Measurements from ENCODE around the gene TMEM100. TPM values are rescaled to one million over a fixed set of nuclear protein-coding genes. Genes with fewer than 3 reads are reported as not detected.

TMEM100 gene
- polyA plus RNA-seq, 1 of the 3 experiments (the other 2 are of a cell fraction): 1.7 TPM

DNA sequence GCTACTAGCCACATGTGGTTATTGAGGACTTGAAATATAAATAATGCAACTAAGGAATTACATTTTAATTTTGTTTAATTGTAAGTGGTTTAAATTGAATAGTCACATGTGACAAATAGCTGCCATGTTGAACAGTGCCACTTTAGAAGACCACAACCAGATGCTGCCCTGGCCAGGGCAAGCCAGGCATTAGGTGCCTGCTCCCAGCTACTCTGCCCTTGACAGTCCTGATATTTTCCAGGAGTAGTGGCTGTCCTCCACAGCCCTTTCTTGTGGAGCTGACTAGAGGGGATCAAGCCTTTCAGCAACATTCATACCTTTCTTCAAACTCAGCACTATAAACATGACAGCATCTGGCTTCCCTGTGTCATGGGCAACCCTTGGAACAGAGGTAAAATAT is 31.0 kb downstream of the TMEM100 start:
- no peak overlapping the region for H2AFZ ChIP-seq (ENCODE audit: low read depth)
- no peaks in the 10 kb centered on the region for H4K20me1 ChIP-seq (ENCODE audit: insufficient read depth)
- no peaks in the 10 kb centered on the region for H3K9me3 ChIP-seq
- H3K9me2 ChIP-seq: no peaks in the 10 kb centered on the region
- ChIA-PET CTCF (interaction anchor here (1.2 to 5.4 kb wide), 14 partner anchors 9 to 165 kb away, joined by 4 to 46 read pairs (median 10); partner anchors contain the start of genes PCTP and TMEM100), POLR2A (interaction anchor here (1.0 to 1.1 kb wide), 2 partner anchors 15 to 56 kb away, joined by 3 read pairs; no protein-coding TSS in a partner anchor)
- no peak overlapping the region for H3K4me3 ChIP-seq (ENCODE audit: low read depth in 2 of 2, low read length in 1 of 2)
- H3K9ac ChIP-seq: no peak overlapping the region
- H3F3A ChIP-seq (replicated peaks; ENCODE audit: insufficient read depth): no peaks in the 10 kb centered on the region
- peak overlapping the region in 1 of 2 experiments; percentile 99; a peak in 2 of 4 replicates for H3K27ac ChIP-seq (ENCODE audit: low read depth in 2 of 2, low read length in 1 of 2)
- DNase-seq: no peak
- no peaks in the 10 kb centered on the region for H3K27me3 ChIP-seq (ENCODE audit: insufficient read depth)
- H3K36me3 ChIP-seq (replicated peaks in 1 of 2; ENCODE audit: control insufficient read depth in 1 of 2, insufficient read depth in 2 of 2, low read length in 1 of 2): no peaks in the 10 kb centered on the region
- H3K4me2 ChIP-seq: no peak overlapping the region
- H3K79me2 ChIP-seq (ENCODE audit: insufficient read depth): no peaks in the 10 kb centered on the region
- peaks cover 5 to 60% of the 10 kb centered on the region in 2 experiments; a peak in 3 of 4 replicates for H3K4me1 ChIP-seq (ENCODE audit: control insufficient read depth in 1 of 2, insufficient read depth in 2 of 2, low read depth in 1 of 2, low read length in 1 of 2)
- TF ChIP-seq, protein P1, sequence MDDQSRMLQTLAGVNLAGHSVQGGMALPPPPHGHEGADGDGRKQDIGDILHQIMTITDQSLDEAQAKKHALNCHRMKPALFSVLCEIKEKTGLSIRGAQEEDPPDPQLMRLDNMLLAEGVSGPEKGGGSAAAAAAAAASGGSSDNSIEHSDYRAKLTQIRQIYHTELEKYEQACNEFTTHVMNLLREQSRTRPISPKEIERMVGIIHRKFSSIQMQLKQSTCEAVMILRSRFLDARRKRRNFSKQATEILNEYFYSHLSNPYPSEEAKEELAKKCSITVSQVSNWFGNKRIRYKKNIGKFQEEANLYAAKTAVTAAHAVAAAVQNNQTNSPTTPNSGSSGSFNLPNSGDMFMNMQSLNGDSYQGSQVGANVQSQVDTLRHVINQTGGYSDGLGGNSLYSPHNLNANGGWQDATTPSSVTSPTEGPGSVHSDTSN (IDR thresholded peaks at IDR 0.05): no peak
- TF ChIP-seq YY1 (IDR thresholded peaks at IDR 0.05; ENCODE audit: low read depth): no peak
- peak; percentile 76 for TF ChIP-seq RCOR1 (IDR thresholded peaks at IDR 0.05; ENCODE audit: low read length)
- no peak for TF ChIP-seq NFIC (IDR thresholded peaks at IDR 0.05; ENCODE audit: borderline replicate concordance)
- TF ChIP-seq POLR2AphosphoS5 (IDR thresholded peaks at IDR 0.05; ENCODE audit: low read depth, low read length): no peak
- TF ChIP-seq FOSL2 (IDR thresholded peaks at IDR 0.05; ENCODE audit: borderline replicate concordance, low read depth): no peak
- peak; percentile 66 for TF ChIP-seq CHD2 (IDR thresholded peaks at IDR 0.05; ENCODE audit: low read length, partially characterized antibody)
- no peak for TF ChIP-seq FOXM1 (IDR thresholded peaks at IDR 0.05; ENCODE audit: low read depth)
- peak; percentile 72; the same call in 1 of the 2 replicates for TF ChIP-seq MXI1 (IDR thresholded peaks at IDR 0.05; ENCODE audit: low read depth, low read length)
- TF ChIP-seq, protein P2, sequence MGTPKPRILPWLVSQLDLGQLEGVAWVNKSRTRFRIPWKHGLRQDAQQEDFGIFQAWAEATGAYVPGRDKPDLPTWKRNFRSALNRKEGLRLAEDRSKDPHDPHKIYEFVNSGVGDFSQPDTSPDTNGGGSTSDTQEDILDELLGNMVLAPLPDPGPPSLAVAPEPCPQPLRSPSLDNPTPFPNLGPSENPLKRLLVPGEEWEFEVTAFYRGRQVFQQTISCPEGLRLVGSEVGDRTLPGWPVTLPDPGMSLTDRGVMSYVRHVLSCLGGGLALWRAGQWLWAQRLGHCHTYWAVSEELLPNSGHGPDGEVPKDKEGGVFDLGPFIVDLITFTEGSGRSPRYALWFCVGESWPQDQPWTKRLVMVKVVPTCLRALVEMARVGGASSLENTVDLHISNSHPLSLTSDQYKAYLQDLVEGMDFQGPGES (IDR thresholded peaks at IDR 0.05; ENCODE audit: low read depth, low read length): no peak
- TF ChIP-seq MEF2A (IDR thresholded peaks at IDR 0.05; ENCODE audit: borderline replicate concordance, low read depth): no peak
- TF ChIP-seq RAD21 (IDR thresholded peaks at IDR 0.05; ENCODE audit: low read length): peak; percentile 14
- TF ChIP-seq, protein P3, sequence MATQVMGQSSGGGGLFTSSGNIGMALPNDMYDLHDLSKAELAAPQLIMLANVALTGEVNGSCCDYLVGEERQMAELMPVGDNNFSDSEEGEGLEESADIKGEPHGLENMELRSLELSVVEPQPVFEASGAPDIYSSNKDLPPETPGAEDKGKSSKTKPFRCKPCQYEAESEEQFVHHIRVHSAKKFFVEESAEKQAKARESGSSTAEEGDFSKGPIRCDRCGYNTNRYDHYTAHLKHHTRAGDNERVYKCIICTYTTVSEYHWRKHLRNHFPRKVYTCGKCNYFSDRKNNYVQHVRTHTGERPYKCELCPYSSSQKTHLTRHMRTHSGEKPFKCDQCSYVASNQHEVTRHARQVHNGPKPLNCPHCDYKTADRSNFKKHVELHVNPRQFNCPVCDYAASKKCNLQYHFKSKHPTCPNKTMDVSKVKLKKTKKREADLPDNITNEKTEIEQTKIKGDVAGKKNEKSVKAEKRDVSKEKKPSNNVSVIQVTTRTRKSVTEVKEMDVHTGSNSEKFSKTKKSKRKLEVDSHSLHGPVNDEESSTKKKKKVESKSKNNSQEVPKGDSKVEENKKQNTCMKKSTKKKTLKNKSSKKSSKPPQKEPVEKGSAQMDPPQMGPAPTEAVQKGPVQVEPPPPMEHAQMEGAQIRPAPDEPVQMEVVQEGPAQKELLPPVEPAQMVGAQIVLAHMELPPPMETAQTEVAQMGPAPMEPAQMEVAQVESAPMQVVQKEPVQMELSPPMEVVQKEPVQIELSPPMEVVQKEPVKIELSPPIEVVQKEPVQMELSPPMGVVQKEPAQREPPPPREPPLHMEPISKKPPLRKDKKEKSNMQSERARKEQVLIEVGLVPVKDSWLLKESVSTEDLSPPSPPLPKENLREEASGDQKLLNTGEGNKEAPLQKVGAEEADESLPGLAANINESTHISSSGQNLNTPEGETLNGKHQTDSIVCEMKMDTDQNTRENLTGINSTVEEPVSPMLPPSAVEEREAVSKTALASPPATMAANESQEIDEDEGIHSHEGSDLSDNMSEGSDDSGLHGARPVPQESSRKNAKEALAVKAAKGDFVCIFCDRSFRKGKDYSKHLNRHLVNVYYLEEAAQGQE (IDR thresholded peaks at IDR 0.05; ENCODE audit: low read depth, low read length): no peak
- TF ChIP-seq TAF1 (IDR thresholded peaks at IDR 0.05; ENCODE audit: borderline replicate concordance, low read depth, low read length): no peak
- 0 out of 2 replicates have a peak, but pooled peaks have one; percentile 34 for TF ChIP-seq GATA2 (CRISPR knock-in tag; IDR thresholded peaks at IDR 0.05)
- TF ChIP-seq TEAD4 (IDR thresholded peaks at IDR 0.05; ENCODE audit: borderline replicate concordance, insufficient read depth): no peak
- no peak for TF ChIP-seq JUND (IDR thresholded peaks at IDR 0.05)
- TF ChIP-seq SMC3 (IDR thresholded peaks at IDR 0.05; ENCODE audit: low read depth, low read length): no peak
- TF ChIP-seq RFX5 (IDR thresholded peaks at IDR 0.05; ENCODE audit: low read length): no peak
- TF ChIP-seq EP300 (IDR thresholded peaks at IDR 0.05; ENCODE audit: borderline replicate concordance in 1 of 2, low read depth in 1 of 2, low read length in 1 of 2): peak in 1 of 2 experiments; percentile 94; a peak in 2 of 4 replicates
- TF ChIP-seq, protein P4, sequence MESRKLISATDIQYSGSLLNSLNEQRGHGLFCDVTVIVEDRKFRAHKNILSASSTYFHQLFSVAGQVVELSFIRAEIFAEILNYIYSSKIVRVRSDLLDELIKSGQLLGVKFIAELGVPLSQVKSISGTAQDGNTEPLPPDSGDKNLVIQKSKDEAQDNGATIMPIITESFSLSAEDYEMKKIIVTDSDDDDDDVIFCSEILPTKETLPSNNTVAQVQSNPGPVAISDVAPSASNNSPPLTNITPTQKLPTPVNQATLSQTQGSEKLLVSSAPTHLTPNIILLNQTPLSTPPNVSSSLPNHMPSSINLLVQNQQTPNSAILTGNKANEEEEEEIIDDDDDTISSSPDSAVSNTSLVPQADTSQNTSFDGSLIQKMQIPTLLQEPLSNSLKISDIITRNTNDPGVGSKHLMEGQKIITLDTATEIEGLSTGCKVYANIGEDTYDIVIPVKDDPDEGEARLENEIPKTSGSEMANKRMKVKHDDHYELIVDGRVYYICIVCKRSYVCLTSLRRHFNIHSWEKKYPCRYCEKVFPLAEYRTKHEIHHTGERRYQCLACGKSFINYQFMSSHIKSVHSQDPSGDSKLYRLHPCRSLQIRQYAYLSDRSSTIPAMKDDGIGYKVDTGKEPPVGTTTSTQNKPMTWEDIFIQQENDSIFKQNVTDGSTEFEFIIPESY (IDR thresholded peaks at IDR 0.05; ENCODE audit: borderline replicate concordance, low read depth): no peak
- TF ChIP-seq FOXJ3 (CRISPR knock-in tag; IDR thresholded peaks at IDR 0.05): no peak
- no peak for TF ChIP-seq SIN3A (IDR thresholded peaks at IDR 0.05; ENCODE audit: borderline replicate concordance, low read depth, low read length)
- TF ChIP-seq, protein P5, sequence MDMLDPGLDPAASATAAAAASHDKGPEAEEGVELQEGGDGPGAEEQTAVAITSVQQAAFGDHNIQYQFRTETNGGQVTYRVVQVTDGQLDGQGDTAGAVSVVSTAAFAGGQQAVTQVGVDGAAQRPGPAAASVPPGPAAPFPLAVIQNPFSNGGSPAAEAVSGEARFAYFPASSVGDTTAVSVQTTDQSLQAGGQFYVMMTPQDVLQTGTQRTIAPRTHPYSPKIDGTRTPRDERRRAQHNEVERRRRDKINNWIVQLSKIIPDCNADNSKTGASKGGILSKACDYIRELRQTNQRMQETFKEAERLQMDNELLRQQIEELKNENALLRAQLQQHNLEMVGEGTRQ (IDR thresholded peaks at IDR 0.05; ENCODE audit: borderline replicate concordance, low read depth, low read length): no peak
- TF ChIP-seq GABPA (IDR thresholded peaks at IDR 0.05; ENCODE audit: low read depth): no peak
- TF ChIP-seq RXRA (IDR thresholded peaks at IDR 0.05; ENCODE audit: borderline replicate concordance, low read depth): no peak

Measured in SK-N-SH (cell line).